ENCODE results near the gene NAV3.

DNA sequence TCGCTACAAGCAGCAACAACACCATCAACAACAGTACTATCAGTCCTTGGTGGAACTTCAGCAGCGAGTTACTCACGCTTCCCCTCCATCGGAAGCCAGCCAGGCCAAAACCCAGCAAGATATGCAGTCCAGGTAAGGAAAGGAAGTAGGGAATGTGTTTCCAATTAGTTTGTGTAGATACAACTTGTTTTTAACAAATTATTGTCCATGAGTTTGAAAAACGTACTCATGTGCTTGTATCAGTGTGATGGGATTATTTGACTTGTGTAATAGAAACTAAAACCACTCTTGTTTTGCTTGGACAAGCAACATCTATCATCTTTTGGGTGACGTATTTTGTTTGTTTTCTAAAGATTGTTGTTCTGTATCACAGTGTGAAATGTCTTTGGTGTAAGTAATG is 137.9 kb downstream of the NAV3 start:
- no peak for TF ChIP-seq POLR2A (IDR thresholded peaks at IDR 0.05; ENCODE audit: low read depth, low read length)
- TF ChIP-seq SPI1 (IDR thresholded peaks at IDR 0.05; ENCODE audit: low read depth, low read length) = no peak
- TF ChIP-seq POLR2AphosphoS5 (IDR thresholded peaks at IDR 0.05; ENCODE audit: low read depth, low read length) = no peak
- no peak for TF ChIP-seq TAF1 (IDR thresholded peaks at IDR 0.05; ENCODE audit: low read depth, low read length)
